ENCODE data around the gene ZDHHC1.

ZDHHC1 gene

DNA sequence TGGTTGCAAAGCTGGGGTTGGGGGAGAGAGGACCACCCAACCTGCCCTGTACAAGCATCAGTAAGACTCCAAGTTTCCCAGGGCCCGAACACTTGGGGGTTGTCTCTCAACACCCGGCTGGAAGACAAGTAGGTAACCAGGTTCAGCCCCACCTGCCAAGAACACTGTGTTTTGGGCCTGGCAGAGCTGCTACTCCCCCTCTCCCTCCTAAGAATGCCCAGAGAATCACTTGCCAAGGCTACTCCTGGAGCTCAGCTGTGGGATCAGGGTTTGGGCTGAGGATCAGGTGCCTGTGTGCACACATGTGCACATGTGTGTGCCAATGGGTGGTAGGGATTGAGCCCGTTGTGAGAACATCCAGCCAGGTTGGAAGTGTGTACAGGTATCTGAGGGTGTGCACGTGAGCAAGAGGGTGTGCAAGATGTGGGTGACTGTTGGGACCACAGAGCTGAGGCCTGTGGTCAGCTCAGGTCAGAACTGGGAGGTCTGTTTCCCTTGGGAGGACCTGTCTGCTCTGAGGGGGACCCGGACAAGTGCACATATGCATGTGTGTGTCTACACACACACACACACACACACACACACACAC, 16.9 kb upstream of the ZDHHC1 start:
- TF ChIP-seq, protein P1, sequence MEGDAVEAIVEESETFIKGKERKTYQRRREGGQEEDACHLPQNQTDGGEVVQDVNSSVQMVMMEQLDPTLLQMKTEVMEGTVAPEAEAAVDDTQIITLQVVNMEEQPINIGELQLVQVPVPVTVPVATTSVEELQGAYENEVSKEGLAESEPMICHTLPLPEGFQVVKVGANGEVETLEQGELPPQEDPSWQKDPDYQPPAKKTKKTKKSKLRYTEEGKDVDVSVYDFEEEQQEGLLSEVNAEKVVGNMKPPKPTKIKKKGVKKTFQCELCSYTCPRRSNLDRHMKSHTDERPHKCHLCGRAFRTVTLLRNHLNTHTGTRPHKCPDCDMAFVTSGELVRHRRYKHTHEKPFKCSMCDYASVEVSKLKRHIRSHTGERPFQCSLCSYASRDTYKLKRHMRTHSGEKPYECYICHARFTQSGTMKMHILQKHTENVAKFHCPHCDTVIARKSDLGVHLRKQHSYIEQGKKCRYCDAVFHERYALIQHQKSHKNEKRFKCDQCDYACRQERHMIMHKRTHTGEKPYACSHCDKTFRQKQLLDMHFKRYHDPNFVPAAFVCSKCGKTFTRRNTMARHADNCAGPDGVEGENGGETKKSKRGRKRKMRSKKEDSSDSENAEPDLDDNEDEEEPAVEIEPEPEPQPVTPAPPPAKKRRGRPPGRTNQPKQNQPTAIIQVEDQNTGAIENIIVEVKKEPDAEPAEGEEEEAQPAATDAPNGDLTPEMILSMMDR (IDR thresholded peaks at IDR 0.05; ENCODE audit: unreplicated experiment in 3 of 3): no peak
- Mint-ChIP-seq H3K27ac (peak overlapping the region; percentile 53 to 76 (median 61)), H3K9me3 (no peaks in the 10 kb centered on the region), H3K4me3 (peak overlapping the region in 2 of 3 experiments; percentile 58 to 71), H3K27me3 (ENCODE audit: low read depth) (peaks cover 25% of the 10 kb centered on the region), H3K36me3 (ENCODE audit: low read depth) (peaks cover 12% of the 10 kb centered on the region), H3K4me1 (peaks cover 20% of the 10 kb centered on the region)

DNA sequence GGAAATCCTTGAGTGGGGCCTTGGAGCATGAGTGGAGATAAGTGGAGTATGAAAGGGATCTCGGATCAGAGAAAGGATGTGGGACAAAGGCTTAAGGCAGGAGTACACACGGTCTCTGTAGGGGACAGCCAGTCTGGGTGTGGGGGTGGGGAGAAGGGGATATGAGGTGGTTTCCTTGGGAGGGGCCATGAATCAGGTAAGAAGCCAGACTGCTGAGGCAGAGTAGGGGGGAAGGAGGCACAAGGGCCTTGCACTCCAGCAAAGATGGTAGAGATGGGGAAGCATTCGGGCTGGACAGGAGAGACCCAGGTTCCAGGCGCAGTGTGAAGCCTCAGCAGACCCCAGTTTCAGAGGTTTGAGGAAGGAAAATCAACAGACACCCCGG, 16.2 kb upstream of the ZDHHC1 start:
- H3K36me3 Mint-ChIP-seq (ENCODE audit: low read depth): peaks cover 8% of the 10 kb centered on the region
- peak overlapping the region; percentile 73 to 89 (median 76) for H3K27ac Mint-ChIP-seq
- H3K4me1 Mint-ChIP-seq: peaks cover 20% of the 10 kb centered on the region
- H3K27me3 Mint-ChIP-seq (ENCODE audit: low read depth): peaks cover 31% of the 10 kb centered on the region
- TF ChIP-seq, protein P1 (IDR thresholded peaks at IDR 0.05; ENCODE audit: unreplicated experiment in 3 of 3): no peak
- no peaks in the 10 kb centered on the region for H3K9me3 Mint-ChIP-seq
- peak overlapping the region; percentile 71 to 82 (median 78) for H3K4me3 Mint-ChIP-seq

DNA sequence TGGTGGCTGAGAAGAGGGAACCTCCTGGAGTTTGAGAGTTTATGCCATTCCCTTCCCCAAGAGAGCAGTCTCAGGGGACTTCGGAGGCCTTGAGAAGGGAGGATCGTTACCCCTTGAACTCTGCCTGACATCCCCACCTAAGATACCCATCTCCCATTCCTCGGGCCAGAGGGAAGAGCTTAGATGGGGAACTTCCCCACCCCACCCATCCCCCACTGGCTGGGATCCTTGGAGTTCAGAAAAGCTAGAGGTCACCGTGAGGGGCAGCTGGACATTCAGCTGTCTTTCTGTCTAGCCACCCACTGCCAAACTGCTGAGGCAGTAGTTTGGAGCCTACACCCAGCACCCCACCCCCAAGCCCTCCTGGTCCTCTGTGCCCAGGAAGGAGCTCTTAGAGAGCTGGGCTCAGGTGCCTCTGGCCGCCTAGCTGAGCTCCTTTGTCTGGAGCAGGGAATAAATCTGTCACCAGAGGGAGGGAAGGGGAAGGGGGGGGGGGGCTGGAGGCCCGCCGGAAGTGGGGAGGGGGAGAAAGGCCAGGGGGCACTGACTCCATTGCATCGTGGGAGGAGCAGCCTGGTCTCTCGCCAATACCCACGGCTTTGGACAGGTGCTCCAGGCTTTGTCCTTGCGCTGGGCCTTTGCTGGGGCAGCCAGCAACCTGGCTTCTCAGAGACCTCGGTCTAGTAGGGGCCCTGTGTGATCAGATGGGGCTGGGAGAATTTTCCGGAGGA, 15.7 kb upstream of the ZDHHC1 start:
- Mint-ChIP-seq H3K4me1 (peaks cover 23% of the 10 kb centered on the region), H3K27me3 (ENCODE audit: low read depth) (peaks cover 35% of the 10 kb centered on the region), H3K27ac (peak overlapping the region; percentile 73 to 89 (median 76)), H3K9me3 (no peaks in the 10 kb centered on the region), H3K4me3 (peak overlapping the region; percentile 71 to 84 (median 83)), H3K36me3 (ENCODE audit: low read depth) (peaks cover 5% of the 10 kb centered on the region)
- TF ChIP-seq, protein P1 (IDR thresholded peaks at IDR 0.05; ENCODE audit: unreplicated experiment in 3 of 3): no peak

DNA sequence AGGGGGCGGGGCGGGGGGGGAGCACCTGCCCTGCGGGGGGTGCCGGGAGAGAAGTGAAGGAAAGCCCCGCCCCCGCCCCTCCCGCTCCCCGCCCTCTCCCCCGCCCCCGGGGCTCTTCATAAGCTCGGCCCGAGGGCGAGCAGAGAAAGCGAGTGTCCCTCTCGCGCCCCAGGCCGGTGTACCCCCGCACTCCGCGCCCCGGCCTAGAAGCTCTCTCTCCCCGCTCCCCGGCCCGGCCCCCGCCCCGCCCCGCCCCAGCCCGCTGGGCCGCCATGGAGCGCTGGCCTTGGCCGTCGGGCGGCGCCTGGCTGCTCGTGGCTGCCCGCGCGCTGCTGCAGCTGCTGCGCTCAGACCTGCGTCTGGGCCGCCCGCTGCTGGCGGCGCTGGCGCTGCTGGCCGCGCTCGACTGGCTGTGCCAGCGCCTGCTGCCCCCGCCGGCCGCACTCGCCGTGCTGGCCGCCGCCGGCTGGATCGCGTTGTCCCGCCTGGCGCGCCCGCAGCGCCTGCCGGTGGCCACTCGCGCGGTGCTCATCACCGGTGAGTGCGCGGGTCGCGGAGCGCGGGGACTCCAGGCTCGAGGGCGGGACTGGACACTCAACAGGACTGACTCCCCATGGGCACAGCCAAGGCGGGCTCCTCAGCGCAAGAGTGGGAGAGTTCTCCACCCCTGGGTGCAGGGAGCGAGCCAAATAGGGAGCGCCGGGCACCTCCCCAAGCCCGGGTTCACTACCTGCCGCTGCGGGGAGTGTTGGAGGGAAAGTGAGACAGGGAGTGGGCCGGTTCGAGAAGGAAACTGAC, 14.9 kb upstream of the ZDHHC1 start, which contains the start of gene HSD11B2:
HSD11B2 (plus strand) TSS at position 145 of the 798 bp plus-strand sequence; CDS start at position 273, 128 bp downstream.
- Mint-ChIP-seq H3K4me3 (peak within 1 kb of the TSS; percentile 84 to 86 (median 84)), H3K4me1 (peaks cover 28% of the 10 kb centered on the region), H3K9me3 (no peaks in the 10 kb centered on the region), H3K27me3 (ENCODE audit: low read depth) (peaks cover 40% of the 10 kb centered on the region), H3K36me3 (ENCODE audit: low read depth) (no peaks in the 10 kb centered on the region), H3K27ac (peak within 1 kb of the TSS in 2 of 3 experiments; percentile 68 to 89)
- TF ChIP-seq, protein P1 (IDR thresholded peaks at IDR 0.05; ENCODE audit: unreplicated experiment in 3 of 3): no peak

DNA sequence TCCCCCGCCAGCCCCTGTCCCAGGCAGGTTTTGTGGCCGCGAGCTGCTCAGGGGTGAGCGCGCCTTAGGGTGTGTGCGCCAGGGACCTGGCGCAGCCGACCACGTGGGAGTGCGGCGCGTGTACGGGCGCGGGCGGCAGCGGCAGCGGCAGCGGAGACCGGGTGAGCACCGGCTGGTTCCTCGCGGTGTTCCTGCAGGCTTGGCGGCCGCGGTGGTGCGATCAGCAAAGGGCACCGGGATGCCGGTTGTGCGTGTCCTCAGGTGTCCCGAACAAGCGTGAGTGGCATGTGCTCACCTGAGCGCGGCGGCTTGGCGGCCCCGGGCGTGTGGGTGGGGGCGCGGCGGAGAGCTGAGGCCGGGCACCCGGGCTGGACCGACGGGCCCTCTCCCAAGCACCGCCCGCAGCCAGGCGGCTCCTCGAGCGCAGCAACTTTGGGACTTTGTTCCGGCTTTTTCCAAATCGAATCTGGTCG, 14.3 kb upstream of the ZDHHC1 start:
- Mint-ChIP-seq H3K27ac (peak overlapping the region in 1 of 3 experiments; percentile 22), H3K27me3 (ENCODE audit: low read depth) (peaks cover 44% of the 10 kb centered on the region), H3K36me3 (ENCODE audit: low read depth) (no peaks in the 10 kb centered on the region), H3K9me3 (no peaks in the 10 kb centered on the region), H3K4me1 (peaks cover 31% of the 10 kb centered on the region), H3K4me3 (peak overlapping the region; percentile 82 to 86 (median 84))
- TF ChIP-seq, protein P1 (IDR thresholded peaks at IDR 0.05; ENCODE audit: unreplicated experiment in 3 of 3): no peak
